GM18498 (cell line): ENCODE measurements around the gene SNRNP200.
A peak's percentile ranks its signal among the peaks of the same experiment; 100 is the strongest.

ENCODE experiments used
- ATAC-seq: cut with Tn5 transposase; IDR thresholded peaks from one replicate; pipeline ENCODE4 v1.9.1; 2021; ENCODE audit warnings: mild to moderate bottlenecking, moderate library complexity; ENCODE audit not compliant: unreplicated experiment

Gene SNRNP200

DNA sequence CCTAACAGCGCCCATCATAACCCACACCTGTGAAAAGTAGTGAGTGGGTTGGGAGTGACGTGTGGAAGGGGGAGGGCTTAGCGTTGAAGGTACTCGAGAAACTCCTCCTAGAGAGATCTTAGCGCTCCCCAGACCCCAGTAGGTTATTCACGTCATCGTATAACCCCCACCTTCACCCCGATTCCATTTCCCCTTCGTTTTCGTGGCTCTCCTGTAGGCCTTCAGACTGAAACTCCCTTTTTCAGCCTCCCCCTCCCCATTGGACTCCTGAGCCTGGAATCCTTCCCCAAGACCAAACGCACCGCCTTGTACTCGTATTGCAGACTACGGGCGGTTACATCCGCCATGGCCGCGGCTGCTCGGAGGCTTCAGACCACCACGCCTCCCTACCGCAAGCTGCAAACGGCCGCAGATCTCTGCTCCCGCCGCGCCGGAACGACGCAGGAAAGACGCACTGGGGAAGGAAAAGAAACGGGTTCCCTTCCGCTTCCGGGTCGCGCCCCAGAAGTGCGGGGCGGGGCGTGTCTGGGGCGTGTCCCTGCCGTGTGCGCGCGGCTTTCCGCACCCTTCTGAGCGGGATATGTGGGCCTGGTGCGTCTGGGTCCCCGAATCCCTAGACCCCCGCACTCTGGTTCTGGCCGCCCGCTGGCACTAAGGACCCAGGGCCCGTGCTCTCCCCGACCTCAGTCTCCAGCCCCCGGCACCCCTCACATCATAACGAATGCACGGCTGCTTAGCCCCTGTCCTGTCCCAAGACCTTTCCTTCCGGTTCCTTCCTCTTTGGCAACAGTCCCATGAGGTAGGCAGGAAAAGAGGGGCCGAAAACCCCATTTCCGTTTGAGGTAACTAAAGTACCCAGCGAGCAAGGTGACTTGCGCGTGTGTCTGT is at the start of gene SNRNP200:
TSS of gene SNRNP200 (minus strand) at position 456 of the 888 bp plus-strand sequence. CDS start at position 347, 109 bp downstream.
- peak; percentile 93 for ATAC-seq

DNA sequence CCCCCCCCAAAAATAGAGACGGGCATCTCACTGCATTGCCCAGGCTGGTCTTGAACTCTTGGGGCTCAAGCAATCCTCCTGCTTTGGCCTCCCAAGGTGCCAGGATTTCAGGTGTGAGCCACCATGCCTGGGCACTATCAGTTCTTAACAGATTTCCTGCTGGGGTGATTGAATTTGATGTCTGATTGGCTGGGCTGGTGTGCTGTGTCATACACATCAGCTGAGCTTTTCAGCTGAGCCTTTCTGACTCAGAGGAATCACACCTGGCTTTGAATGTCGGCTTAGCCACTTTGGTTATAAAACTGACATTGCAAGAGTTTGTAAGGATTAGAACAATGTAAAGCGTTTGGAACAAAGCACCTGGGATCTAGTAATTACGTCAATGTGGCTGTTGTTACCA is 49.1 kb upstream of the SNRNP200 start:
- ATAC-seq: no peak

DNA sequence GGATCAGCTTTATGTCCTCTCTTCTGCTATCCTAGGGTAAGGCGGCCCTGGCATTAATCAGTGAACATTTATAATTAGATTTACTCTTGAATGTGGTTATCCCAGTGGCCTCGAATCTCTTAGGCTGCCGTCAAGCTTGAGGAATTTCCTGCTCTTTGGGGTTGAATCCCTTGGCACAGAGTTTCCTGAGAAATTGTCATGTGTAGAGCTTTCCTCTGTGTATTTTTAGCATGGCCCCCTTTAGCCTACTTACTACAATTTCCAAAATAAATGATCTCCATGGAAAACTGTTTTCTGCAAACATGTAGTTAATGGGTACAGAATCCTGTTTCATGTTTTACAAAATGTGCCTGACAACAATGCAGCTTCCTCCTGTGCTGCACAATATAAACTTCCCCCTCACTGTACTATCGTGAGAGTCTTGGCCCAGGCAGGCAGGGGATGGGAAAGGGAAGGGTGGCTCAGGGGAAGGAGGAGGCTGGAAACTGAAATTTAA is 48.3 kb upstream of the SNRNP200 start:
- no peak for ATAC-seq

DNA sequence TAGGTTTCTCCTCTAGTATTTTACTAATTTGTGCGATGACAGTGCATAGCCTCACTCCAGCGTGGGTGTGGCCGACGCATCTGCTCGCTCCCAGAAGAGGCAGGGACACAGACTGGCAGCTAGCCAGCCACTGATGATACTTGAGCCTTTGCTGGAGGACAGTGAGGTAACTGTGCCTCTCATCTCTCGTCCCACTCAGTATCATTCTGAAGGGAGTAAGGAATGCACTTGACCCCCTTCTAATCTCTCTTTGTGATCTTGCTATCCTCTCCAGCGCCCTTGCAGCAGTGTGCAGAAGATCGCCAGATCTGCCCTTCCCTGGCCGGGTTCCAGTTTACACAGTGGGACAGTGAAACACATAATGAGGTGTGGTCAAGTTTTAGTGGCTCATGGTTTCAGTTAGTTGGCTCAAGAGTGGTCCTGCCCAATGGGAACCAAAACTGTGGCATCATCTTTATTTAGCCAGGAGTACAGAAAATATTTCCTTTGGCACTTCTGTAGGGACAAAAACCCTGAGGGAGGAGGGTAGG is 47.8 kb upstream of the SNRNP200 start:
- ATAC-seq: no peak

DNA sequence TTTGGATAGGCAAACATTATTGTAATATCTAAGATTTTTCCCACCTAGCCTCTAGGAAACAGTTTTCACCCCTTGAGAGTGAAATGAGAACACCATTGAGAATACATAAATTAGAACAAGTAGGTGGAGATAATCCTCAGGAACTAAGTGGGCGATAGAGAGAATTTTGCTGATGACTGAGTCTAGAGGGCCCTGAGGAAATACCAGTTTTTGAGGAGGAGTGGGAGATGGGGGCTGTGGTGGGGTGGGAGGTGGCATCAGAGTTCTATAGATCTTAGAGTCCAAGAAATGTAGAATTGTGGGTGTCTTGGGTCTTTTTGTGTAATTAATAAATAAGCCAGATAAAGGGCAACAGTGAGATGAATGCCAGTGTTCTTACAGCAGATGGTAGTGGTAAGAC is 42.0 kb upstream of the SNRNP200 start:
- ATAC-seq: no peak

DNA sequence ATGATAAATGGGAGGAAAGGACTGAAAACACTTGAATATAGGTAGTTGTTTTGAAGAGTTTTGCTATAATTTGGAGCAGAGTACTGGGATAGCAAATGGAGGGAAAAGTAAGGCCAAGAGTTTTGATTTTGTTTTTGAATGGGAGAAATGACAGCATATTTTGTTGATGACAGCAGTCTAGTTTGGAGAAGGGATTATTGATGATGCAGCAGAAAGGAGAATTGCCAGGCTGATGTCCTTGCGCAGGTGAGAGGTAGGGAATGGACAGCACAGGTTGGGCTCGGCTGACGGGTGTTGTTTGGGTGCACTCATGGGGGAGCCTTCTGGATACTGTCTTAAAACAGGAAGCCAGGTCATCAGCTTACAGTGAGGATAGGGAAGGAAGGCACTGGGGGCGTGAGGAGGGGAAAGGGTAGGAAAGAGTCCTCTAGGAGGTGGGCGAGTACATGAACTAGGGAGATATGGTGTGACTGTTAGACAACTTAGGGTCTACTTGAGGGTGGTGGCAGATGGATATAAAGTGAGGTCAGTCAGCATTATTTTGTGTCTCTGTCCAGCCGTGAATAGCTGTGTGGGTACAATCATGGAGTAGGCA is 40.6 kb upstream of the SNRNP200 start:
- ATAC-seq: no peak

DNA sequence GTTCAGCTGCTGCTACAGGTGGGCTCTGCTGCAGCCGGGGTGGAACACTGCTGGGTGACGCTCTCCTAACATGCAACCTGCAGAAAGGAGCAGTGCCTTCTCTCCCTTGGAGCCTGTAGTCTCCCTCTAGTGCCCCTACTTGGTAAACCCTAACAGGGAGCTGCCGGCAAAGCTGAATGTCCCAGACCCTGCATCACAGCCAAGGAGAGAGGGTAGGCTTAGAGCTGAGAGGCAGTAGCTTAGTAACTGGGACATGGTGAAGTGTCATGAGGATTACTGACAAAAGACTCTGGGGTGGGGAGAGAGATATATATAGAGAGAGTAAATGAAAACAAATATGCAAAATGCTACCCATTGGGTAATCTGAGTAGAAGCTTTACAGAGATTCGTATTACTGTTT is 40.1 kb upstream of the SNRNP200 start:
- ATAC-seq: no peak

DNA sequence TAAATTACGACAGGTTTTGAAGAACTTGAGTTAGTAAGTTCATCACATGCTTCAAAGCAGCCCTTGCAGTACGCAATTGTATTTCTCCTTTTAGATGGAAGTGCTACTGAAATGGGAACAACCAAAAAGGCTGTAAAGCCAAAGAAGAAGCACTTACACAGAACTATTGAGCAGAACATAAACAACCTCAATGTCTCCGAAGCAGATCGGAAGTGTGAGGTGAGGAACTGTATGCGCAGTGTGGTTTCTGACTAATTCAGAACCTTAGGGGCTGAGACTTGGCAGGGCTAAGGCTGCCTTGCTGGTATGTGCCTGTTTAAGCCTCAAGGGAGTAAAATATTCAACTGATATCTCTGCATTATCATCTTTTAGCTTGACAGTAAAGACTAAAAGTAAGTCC is 38.7 kb upstream of the SNRNP200 start:
- peak; percentile 83 for ATAC-seq

DNA sequence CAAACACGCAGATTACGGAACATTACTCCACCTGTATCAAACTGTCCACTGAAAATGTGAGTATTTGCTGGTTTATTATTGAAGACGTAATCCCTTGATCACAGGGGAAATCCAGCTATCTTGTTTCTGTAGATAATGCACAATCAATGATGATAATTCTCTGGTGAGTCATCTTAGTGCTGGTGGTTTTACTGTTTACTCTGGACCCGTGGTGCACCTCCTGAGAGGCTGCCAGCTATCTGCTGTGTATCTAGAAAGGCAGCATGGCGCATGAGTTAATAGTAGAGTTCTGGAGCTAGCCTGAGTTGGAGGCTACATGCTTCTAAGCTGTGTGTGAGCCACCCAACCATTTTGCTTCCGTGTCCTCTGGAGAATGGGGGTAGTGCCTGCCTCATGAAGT is 36.7 kb upstream of the SNRNP200 start:
- no peak for ATAC-seq

DNA sequence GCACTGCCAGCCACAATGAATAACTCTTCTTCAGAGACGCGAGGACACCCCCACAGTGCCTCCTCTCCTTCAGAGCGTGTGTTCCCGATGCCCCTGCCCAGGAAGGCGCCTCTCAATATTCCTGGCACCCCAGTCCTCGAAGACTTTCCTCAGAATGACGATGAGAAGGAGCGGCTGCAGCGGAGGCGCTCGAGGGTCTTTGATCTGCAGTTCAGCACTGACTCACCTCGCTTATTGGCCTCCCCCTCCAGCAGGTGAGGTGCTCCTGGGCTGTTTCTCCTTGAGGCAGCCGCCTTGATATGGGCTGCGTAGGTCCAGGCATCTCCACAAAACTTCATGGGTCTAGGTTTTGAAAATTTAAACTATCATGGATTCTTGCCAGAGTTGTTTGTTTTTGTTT is 36.3 kb upstream of the SNRNP200 start:
- ATAC-seq: no peak

DNA sequence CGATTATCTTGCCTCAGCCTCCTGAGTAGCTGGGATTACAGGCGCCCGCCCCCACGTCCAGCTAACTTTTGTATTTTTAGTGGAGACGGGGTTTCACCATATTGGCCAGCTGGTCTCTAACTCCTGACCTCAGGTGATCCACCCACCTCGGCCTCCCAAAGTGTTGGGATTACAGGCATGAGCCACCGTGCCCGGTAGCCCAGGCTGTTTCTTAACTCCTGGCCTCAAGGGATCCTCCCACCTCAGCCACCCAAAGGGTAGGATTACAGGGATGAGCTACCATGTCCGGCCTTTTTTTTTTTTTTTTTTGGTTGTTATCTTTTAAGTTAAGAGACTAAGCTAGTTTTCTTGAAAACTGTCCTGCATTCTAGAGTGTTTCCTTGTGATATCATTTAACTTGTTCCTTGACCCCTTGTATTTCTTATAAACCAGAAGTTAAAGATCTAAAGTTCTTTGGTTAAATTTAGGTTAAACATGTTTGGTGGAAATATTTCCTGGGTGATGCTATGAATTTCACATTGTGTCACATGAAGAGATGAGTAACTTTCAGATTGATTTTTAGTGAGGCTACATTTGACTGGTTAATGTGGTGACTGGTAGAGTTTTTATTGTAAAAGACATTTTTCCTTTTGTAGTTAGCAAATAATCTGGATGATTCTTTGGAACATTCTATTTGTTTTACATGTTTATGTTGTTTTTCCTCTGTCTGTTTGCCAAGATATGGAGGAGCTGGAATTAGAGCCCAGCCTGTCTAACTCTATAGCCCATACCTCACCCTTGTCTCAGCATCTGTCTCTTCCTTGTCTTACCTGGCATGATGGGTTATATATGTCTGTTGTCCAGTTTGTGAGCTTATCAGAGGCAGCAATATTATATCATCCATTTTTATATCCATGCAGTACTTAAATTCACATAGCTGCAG is 35.4 kb upstream of the SNRNP200 start:
- ATAC-seq: no peak

DNA sequence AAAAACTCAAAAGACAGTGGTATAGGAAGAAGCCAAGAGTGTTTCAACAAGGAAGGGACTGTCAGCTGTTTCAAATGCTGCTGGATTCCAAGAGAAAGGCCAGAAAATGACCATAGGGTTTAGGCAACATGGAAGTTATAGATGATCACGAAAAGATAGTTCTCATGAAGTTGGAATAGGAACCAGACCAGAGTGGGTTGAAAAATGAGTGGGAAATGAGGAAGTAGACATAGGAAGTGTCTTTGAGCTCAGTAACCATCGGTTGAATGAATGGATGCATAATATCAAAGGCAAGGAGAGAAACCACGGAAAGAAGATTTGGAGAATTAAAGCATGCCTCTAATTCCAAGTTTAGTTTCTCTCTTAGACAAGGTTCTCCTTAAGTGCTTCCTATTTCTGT is 31.5 kb upstream of the SNRNP200 start:
- ATAC-seq: no peak

DNA sequence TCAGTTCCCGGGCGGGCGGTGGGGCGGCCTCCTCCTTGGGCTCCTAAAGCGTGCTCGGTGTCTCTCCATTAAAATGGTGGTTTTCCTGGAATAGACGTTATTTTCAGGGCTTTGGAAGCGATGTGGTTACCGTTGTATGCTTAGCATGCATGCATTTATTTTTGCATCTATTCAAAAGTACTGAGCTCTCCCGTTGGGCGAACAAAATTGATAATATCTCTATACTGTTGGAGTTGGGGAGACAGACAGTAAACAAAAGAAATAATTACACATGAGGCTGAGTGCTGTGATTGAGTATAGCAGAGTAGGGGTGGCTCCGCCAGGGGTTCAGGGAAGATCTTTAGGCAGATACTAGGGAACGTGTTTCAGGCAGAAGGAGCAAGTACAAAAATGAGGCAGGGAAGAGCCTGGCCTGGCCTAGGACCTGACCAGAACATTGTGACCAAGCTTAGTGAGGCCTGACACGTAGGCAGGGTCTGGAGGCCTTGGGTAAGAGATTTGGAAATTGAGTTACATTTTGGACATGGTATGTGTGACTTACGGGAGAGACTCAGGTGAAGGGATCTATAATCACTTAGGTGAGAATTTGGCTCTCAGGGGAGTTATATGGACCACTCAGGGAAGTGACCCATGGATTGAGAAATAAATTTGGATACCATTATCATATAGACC is 30.9 kb upstream of the SNRNP200 start:
- ATAC-seq: peak; percentile 15

DNA sequence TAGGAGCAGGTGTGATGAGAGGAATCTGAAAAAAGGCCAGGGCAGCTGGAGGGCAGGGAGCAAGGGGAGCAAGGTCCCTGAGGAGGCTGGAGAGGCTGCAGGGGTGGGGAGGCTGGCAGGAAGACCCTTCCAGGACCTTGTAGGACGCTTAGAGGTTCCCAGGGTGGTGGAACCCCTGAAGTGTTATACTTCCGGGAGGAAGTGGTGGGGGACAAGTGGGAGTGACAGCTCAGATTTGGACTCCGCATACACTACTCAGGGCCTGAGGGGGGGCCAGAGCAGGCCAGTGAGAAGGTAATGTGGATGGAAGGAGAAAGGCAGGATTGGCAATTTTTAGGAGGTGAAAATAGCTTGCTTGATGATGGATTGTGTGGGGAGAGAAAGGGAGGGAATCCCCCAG is 28.4 kb upstream of the SNRNP200 start:
- no peak for ATAC-seq

DNA sequence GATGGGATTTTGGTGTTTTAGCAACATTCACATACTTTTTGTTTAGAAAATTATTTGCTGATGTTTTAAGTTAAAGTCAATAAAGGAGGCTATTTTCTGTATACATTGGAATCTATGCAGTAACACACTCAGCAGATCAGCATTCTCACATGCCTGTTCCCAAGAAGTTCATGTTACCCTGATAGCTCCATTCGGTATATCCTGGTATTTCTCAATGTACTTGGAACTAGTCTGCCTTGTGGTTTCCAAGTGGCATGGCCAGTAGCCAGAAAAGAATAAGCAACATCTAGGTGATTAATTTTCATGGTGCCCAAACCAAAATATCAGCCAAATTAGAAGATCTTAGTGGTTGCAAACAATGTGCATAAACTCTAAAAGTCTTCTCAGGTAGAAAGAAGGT is 25.1 kb upstream of the SNRNP200 start:
- no peak for ATAC-seq

DNA sequence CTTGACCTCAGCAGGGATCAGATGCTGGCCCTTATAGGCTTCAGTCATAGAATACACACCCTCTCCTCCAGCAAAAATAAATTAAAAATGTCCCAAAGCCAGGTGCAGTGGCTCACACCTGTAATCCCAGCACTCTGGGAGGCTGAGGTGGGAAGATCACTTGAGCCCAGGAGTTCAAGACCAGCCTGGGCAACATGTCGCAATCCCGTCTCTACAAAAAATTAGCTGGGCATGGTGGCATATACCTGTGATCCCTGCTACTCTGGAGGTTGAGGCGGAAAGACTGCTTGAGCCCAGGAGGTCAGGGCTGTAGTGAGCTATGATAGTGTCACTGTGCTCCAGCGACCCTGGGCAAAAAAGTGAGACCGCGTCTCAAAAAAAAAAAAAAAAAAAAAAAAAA is 24.5 kb upstream of the SNRNP200 start:
- ATAC-seq: no peak

DNA sequence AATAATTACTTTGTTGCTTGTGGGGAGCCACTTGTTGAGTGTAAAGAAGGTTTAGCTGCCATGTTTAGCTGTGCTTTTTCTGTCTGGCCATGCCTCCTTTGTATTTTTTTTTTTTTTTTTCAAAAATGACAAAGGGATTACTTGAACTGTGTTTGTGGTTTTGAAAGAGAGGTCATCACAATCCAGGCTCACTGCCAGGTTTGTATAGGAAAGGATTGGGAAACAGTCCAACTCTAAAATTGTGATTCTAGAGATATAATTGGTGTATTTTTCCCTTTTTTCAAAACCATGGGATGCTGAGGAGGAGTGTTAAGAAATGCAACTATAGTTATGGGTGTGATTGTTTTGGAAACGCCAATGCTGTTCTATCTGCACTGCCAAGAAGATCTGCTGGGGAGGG is 24.1 kb upstream of the SNRNP200 start:
- no peak for ATAC-seq

DNA sequence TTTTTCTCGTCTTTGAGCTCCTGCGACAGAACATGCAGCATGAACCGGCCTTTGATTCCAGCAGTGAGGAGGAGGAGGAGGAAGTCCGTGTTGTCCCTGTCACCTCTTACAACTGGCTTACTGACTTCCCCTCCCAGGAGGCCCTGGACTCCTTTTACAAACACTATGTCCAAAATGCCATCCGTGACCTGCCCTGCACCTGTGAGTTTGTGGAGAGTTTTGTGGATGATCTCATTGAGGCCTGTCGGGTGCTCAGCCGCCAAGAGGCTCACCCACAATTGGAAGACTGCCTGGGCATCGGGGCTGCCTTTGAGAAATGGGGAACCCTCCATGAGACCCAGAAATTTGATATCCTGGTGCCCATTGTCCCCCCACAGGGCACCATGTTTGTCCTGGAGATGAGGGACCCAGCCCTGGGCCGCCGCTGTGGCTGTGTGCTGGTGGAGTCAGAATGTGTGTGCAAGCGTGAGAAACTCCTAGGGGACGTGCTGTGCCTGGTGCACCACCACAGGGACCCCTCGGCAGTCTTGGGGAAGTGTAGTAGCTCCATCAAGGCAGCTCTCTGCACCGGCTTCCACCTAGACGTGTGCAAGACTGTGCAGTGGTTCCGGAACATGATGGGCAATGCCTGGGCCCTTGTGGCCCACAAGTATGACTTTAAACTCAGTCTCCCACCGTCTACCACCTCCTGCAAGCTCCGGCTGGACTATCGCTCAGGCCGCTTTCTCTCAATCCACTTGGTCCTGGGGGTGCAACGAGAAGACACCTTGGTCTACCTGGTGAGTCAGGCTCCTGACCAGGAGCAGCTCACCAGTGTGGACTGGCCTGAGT is 21.9 kb upstream of the SNRNP200 start:
- no peak for ATAC-seq

DNA sequence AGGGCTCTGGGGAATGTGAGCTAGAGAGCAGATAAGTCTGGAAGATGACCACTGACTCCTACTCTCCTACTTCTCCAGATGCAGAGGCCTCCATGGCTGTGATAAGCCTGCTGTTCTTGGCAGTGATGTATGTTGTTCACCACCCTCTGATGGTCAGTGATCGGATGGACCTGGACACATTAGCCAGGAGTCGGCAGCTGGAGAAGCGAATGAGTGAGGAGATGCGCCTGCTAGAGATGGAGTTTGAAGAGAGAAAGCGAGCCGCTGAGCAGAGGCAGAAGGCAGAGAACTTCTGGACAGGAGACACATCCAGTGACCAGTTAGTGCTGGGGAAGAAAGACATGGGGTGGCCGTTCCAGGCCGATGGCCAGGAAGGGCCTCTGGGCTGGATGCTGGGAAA is 21.2 kb upstream of the SNRNP200 start:
- no peak for ATAC-seq

DNA sequence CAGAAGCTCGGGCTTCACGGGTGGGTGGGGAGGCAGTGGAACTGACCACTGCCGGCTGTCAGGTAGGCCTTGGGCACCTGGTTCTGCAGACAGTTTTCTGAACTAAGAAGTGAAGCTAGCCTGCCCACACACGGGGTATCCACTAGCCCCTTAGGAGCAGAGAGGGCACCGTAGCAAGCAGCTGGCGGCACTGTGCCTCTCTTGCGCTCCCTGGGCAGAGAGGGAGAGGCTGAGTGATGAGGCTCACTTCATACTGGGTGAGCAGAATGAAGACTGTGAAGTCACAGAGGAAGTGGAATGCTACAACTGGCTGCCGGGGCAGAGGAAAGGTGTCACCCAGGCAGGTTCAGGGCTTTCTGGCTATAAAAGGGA is 20.5 kb upstream of the SNRNP200 start:
- ATAC-seq: no peak
